Left lung (tissue), 10 donors: ENCODE measurements around the gene ACAD10. TPM values are rescaled to one million over a fixed set of nuclear protein-coding genes. Genes with fewer than 3 reads are reported as not detected.

Experiments used
- ATAC-seq: fragments of 200-7000 bp; cut with Tn5 transposase; one replicate; pipeline ENCODE4 v1.9.1; 2020; ENCODE audit warnings: moderate library complexity
- DNase-seq, 4 donors: peaks; one replicate each; pipeline ENCODE4 v3.0.0-alpha.2; 2013 to 2020
- H3K27ac ChIP-seq, 2 donors: fragments of 200-600 bp; sonication (generic) in 1 of 2; one replicate each; pipeline versions ENCODE4 v1.5.0 to v1.8.0; 2020 to 2021
- H3K27me3 ChIP-seq, 2 donors: fragments of 200-600 bp; sonication (generic) in 1 of 2; one replicate each; pipeline versions ENCODE4 v1.5.0 to v1.8.0; 2020 to 2021
- H3K36me3 ChIP-seq, 2 donors: fragments of 200-600 bp; sonication (generic) in 1 of 2; one replicate each; pipeline versions ENCODE4 v1.5.0 to v1.8.0; 2020 to 2021
- H3K4me1 ChIP-seq, 2 donors: fragments of 200-600 bp; one replicate each; pipeline ENCODE4 v1.8.0; 2021
- H3K4me3 ChIP-seq, 2 donors: fragments of 200-600 bp; sonication (generic) in 1 of 2; one replicate each; pipeline versions ENCODE4 v1.5.0 to v1.8.0; 2020 to 2021; ENCODE audit warnings: mild to moderate bottlenecking in 1 of 2
- H3K9me3 ChIP-seq, 2 donors: fragments of 200-600 bp; sonication (generic) in 1 of 2; one replicate each; pipeline versions ENCODE4 v1.5.0 to v1.8.0; 2020 to 2021
- CTCF ChIP-seq, 2 donors: fragments of 200-600 bp; sonication (generic) in 1 of 2; IDR thresholded peaks; one replicate each; pipeline versions ENCODE4 v1.5.0 to v1.8.0; 2021; ENCODE audit warnings: antibody characterized with exemption in 2 of 2
- intact Hi-C, 2 donors: fragments of 100-400 bp; cut with DNase I; formaldehyde crosslinking; loops; one replicate each; pipeline versions ENCODE4 v1.11.2 to v1.14.2; 2022
- microRNA-seq, 2 donors: library from miRNA; unstranded; fragments of <30 nt; microRNA quantifications; one replicate each; pipeline ENCODE4, GENCODE V29; 2019
- polyA plus RNA-seq, 6 donors: library from polyadenylated mRNA; unstranded; fragments of 120-200 nt; gene quantifications; one replicate each; pipeline ENCODE4 v1.2.1, GENCODE V29; 2013; ENCODE audit not compliant: insufficient read length in 6 of 6
- total RNA-seq, 2 donors: library from RNA; stranded (reverse); fragmentation: NEBNext Ultra II Directional; extraction: Animal tissue kit (Norgen Biotek cat#: 25700); gene quantifications; one replicate each; pipeline ENCODE4 v1.2.1, GENCODE V29; 2021
- donor health status: DM: no; HTN: yes; CAD: no.
- donor health status: DM: no; HTN: no; CAD: no.

Gene ACAD10
- total and polyA plus RNA-seq, 8 donors = 19.8 to 44.3 (median 36.9) TPM

DNA sequence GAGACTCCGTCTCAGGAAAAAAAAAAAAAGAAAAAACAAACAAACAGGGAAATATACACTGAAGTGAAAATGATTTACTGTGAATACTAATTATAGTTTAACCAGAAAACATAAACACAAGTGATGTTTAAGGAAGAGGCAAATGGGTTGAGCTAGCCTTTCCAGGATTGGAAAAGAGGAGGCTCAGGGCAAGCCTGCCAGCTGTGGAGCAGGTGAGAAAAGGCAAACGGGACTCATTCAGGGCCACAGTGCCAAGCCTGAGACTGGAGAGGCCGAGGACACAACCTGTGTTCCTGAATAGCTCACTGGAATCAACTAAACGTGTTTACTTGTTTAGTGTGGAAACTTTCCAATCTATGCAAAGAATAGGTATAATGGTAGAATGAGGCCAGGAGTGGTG is 120.5 kb downstream of the ACAD10 start:
- peaks cover 0 to 100% of the 10 kb centered on the region in 2 donors for H3K36me3 ChIP-seq
- DNase-seq (no peak), ATAC-seq (no peak)
- no peak overlapping the region for H3K4me3 ChIP-seq
- no peak for TF ChIP-seq CTCF (IDR thresholded peaks at IDR 0.05)
- no peak overlapping the region for H3K27ac ChIP-seq
- intact Hi-C loops = no loop called here
- H3K9me3 ChIP-seq = no peaks in the 10 kb centered on the region
- H3K27me3 ChIP-seq = no peaks in the 10 kb centered on the region
- H3K4me1 ChIP-seq = no peaks in the 10 kb centered on the region

Small RNAs within 50 kb of the gene (microRNA-seq; reads per million reads assigned to microRNA genes)
- gene MIR6761 = 1.0 to 1.6 reads per million in 2 donors

Other genes starting within 250 kb of the ACAD10 start
- 10 to 100 TPM; 60.9 to 63.3 TPM for gene ATXN2, start 86.7 kb upstream of the ACAD10 start, total RNA-seq
- gene ATXN2, start 86.7 kb upstream of the ACAD10 start, polyA plus RNA-seq = 10 to 100 TPM; 64.1 to 90.2 (median 72.7) TPM
- 10 to 100 TPM; 15.2 to 15.3 TPM for gene BRAP, start 97 bp upstream of the ACAD10 start, total RNA-seq
- 10 to 100 TPM; 17.5 to 20.1 (median 18.4) TPM for gene BRAP, start 97 bp upstream of the ACAD10 start, polyA plus RNA-seq
- gene ALDH2, start 80.9 kb downstream of the ACAD10 start, total RNA-seq = 100 to 1,000 TPM; 239 to 289 TPM
- gene ALDH2, start 80.9 kb downstream of the ACAD10 start, polyA plus RNA-seq = 100 to 1,000 TPM in 3 of 6 donors, 10 to 100 TPM in 3; 91.6 to 107 (median 101) TPM
- gene MAPKAPK5, start 156.2 kb downstream of the ACAD10 start, total RNA-seq = 10 to 100 TPM; 31.7 to 43.1 TPM
- gene MAPKAPK5, start 156.2 kb downstream of the ACAD10 start, polyA plus RNA-seq = 10 to 100 TPM; 44.4 to 57.9 (median 50.8) TPM